Measurements from ENCODE around the gene TSHZ2.
"Not testable (repeated sequence)": the region's sequence is repeated elsewhere in the genome, so short reads cannot be mapped to it uniquely, and the experiment has no call there.

The TSHZ2 gene

GRCh38 chr20:53323460-53323859 is 351.3 kb downstream of the TSHZ2 start:
- not testable (repeated sequence) for DNase-seq

GRCh38 chr20:53324816-53325215 is 352.7 kb downstream of the TSHZ2 start:
- no peak for DNase-seq

GRCh38 chr20:53328961-53329360 is 356.8 kb downstream of the TSHZ2 start:
- DNase-seq = no peak

- no peak for DNase-seq
These were observed 357.6 kb downstream of the TSHZ2 start for GRCh38 chr20:53329781-53330180.

DNA sequence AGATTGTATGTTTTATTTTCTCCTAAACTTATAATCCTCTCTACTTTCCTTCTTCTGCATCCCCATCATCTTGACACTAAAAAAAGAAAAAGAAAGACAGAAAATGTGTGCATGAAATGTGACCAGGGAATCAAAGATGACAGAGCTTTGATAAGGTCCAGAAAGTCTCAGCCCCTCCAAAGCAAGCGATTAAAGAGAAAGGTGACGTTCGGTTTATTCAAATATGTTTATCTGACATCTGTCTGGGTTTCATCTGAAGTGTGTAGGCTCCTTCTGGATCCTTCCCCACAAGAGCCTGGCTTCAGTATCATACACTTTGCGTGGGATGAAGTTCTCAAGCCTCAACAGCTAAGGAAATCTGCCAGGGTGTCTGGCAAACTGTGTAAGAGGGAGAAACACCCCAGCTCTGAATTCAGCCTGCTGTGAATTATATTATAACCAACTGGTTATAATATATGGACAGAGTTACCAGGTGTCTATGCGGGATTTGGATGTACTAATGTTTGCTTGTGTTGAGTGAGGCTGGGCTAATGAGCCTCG is 358.5 kb downstream of the TSHZ2 start:
- DNase-seq = no peak

GRCh38 chr20:53331151-53331973 is 359.2 kb downstream of the TSHZ2 start:
- DNase-seq = no peak

- no peak for DNase-seq
These were observed 360.1 kb downstream of the TSHZ2 start for GRCh38 chr20:53332022-53332837.

- DNase-seq = no peak
These were observed 362.7 kb downstream of the TSHZ2 start for GRCh38 chr20:53334861-53335260.

- DNase-seq = no peak
These were observed 363.4 kb downstream of the TSHZ2 start for GRCh38 chr20:53335555-53335954.

GRCh38 chr20:53336892-53337291 is 364.7 kb downstream of the TSHZ2 start:
- no peak for DNase-seq

DNA sequence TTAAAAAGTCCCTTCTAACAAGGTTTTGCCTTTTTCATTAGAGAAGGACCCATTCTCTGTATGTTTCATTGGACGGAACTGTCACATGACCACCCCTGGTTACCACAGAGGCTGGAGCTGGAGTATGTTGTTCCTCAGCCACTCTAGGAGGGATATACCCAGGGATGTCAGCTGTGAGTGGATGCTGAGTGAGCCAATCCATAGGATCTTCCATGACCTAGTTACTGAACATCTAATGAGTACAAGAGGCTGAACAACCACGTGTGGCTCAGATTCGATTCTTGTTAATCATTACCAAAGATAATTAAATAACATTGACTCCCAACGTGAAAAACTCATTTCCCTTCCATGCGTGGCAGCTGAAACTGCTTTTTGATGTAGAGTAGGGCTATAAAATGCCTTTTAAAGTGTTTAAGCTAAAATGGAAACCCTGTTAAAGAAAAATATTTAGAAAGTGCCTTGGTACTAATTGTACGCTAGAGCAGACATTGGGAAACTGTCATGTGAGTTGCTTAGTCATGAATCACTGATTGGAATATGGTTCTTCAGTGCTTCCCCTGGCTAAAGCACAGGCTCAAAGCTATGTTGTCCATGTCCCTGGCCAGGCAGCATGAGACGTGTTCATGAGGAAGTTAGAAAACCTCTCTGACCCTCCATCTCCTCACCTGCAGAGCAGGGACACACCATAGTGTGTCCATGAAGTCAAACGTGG is 365.4 kb downstream of the TSHZ2 start:
- DNase-seq = no peak

GRCh38 chr20:53338716-53339115 is 366.6 kb downstream of the TSHZ2 start:
- DNase-seq = no peak

DNA sequence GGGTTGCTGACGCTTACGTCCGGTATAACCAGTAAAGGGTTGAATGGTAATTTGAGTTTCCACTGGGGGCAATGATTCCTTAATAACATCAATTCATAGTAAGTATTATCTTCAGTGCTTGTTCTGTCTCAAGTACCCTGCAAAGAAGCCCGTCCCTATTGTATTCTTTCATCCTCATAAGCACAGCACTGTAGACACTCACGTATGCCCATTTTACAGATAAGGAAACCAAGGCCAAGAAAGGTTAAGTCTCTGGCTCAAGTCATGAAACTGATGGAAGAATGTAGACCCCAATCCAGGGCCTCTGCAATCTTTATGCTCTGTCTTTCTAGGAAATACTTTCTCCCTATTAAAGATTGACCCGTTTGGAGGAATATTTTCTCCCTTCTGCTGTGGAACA is 370.3 kb downstream of the TSHZ2 start:
- DNase-seq = no peak

GRCh38 chr20:53343448-53343847 is 371.3 kb downstream of the TSHZ2 start:
- peak; percentile 28 for DNase-seq

DNA sequence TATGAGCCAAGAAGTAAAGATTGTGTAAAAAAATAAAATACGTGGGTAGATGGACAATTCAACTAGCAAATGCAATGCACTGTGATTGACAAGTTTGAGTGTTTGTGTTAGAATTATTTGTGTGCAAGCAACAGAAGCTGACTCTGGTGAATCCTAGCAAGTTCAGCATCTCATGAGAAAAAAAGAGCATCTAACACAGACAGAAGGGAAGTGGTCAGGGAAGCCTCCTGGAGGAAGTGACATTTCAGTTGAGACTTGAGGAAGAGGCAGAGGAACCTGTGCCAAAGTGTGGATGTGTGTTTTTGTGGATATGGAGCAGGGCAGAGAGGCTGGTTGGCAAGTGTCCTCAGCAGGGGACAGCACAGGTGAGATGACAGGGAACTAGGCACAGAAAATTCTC is 372.7 kb downstream of the TSHZ2 start:
- no peak for DNase-seq

DNA sequence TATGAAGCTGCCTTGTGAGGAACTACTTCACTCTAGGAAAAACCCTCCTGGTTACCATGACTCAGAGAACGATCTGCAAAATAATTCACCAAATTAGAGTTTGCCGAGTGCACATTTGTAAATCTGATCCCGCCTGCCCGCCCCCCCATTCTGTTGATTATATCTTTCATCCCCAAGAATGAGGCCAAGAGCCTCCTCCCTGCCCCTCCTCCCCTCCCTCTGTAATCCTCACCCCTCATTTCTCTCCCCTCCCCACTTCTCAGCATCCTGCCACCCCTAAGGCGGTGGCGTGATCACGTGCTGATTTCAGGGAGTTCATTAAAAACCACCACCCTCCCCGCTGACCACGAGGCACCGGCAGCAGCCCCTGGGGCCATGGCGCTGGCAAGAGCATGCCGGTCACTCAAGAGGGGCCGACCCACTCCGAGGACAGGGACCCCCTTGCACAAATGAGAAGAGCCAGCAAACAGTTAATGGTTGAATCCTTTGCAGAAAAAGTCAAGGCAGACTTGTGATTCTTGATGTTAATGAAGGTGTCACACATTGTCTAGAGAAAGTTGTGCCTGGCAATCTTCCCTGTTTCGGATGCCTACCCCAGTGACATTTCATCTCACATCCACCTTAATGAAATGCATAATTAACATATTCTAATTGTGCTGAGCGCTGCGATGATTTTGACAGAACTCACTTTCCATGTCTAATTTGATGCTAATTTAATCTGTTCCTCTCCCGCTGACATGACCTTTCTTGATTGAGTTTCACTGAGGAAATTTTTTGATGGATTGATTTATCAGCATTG is 373.6 kb downstream of the TSHZ2 start:
- no peak for DNase-seq

DNA sequence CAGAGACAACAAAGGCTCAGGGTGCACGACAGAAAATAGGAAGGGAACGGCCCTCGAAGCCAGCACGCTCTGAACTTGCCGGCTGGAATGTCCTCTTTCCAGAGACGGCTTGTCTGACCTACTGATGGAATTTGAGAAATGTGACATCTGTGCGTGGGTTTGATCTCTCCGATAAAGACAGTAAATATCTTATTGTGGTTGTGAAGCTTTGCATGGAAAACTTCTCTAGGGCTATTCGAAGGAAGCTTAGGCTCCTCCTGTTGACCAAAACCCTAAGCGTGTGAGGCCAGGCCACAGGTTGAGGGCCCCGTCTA is 374.1 kb downstream of the TSHZ2 start:
- no peak for DNase-seq

DNA sequence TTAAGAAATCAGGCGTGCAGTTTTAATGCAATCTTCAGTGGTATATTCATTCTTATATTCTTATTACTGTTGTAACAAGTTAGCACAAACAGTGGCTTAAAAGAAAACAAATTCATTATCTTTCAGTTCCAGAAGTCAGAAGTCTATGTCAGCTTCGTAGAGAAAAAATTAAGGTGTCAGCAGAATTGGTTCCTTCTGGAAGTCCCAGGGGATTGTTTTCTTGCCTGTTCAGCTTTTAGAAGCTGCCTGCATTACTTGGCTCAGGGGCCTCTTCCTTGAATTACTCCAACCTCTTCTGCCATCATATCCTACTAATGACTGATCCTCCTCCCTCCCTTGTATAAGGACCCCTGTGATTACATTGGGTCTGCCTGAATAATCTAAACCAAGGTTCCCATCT is 377.6 kb downstream of the TSHZ2 start:
- no peak for DNase-seq

- DNase-seq = no peak
These were observed 380.7 kb downstream of the TSHZ2 start for GRCh38 chr20:53352727-53353440.

DNA sequence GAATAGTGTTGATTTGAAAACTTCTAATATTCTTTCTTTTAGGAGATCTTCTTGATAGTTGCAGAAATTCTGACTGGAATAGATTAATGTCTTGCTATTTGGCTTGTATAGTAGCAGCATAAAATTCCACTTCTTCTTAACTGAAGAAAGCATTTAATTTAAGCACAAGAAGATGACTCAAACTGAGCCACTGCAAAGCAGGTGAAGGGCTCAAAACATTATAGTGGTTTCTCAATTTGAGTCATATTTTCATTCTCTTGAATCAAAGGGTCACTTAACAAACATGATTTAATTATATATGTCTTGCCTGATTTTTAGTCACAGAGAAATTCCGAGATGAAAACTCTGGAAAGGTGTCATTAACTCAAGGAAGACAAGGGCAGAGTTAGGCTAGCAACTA is 382.2 kb downstream of the TSHZ2 start:
- DNase-seq = no peak

- no peak for DNase-seq
These were observed 383.6 kb downstream of the TSHZ2 start for GRCh38 chr20:53355790-53356189.

GRCh38 chr20:53359425-53359824 is 387.3 kb downstream of the TSHZ2 start:
- no peak for DNase-seq

Data from NCI-H1092 (cell line).